ENCODE data around the gene ARHGAP29. TPM values are rescaled to one million over a fixed set of nuclear protein-coding genes. Genes with fewer than 3 reads are reported as not detected.

ARHGAP29 gene
- total RNA-seq, 2 experiments from 2014 or later, result 0.05 TPM; not detected in 1

DNA sequence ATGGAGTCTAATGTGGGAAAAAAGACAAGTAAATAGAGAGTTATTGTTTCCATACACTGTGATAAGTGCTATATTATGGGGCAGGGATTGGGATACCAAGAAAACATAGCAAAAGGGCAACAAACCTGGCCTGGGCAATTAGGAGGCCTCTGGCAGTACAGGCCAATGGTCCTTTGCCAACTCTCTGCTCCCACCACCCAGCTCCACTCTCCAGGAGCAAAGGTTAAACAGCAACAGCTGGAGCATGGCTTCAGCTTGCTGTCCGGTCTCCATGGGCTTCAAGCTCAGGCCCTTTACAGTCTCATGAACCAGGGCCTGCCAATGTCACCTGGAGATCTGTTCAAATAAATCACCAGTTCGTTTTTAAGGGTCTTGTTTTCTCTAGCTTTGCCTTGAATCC is 37.2 kb upstream of the ARHGAP29 start:
- no peaks in the 10 kb centered on the region for H3K9me3 Mint-ChIP-seq
- ChIA-PET CTCF (no interaction called here), POLR2A (no interaction called here)
- H3K4me3 Mint-ChIP-seq, result no peak overlapping the region
- no peak overlapping the region for H3K27ac Mint-ChIP-seq
- peaks cover 4% of the 10 kb centered on the region for H3K27me3 Mint-ChIP-seq
- no peak for DNase-seq
- no peaks in the 10 kb centered on the region for H3K36me3 Mint-ChIP-seq (ENCODE audit: low read depth)
- H3K4me1 Mint-ChIP-seq, result no peaks in the 10 kb centered on the region

DNA sequence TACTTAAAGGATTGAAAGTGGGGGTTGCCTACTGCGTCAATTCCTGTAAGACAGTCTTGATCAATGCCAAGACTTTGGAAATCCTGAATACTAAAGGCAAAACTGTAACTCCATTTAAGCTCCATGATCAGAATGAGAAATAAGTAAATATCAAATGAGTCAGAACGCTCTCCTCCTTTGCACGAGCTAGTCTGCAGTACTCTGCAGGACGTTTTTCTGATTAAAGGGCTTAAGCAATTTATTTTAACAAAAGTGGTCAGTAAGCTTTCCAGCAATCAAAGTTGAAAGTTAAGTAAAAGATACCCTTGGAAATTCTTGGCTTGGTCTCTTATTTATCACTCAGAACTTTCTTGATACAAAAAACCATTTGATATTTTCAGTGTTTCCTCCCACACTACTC is 35.7 kb upstream of the ARHGAP29 start:
- Mint-ChIP-seq H3K27me3 (peaks cover 8% of the 10 kb centered on the region), H3K27ac (no peak overlapping the region), H3K9me3 (no peaks in the 10 kb centered on the region), H3K4me3 (no peak overlapping the region), H3K4me1 (no peaks in the 10 kb centered on the region), H3K36me3 (ENCODE audit: low read depth) (no peaks in the 10 kb centered on the region)
- no peak for DNase-seq
- ChIA-PET CTCF (no interaction called here), POLR2A (no interaction called here)

DNA sequence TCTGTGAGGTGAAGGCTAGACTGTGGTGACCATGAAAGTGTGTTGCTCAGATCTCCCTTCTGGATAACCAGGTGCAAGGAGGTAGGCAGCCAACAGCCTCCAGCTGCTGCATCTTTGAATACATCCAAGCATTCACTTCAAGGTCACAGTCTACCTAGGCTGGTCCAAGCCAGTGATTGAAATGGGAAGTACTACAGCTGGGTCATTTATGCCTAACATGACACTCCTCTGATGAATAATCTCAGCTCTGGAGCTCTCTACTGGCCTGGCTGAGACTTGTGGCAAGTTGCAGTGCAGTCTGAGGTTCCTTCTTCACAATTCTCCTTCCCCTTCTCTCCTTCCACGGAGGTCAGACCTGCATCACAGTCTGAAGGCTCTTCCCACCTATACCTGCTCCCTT is 35.0 kb upstream of the ARHGAP29 start:
- CTCF ChIA-PET, result no interaction called here
- POLR2A ChIA-PET, result no interaction called here
- no peak overlapping the region for H3K27ac Mint-ChIP-seq
- no peak overlapping the region for H3K4me3 Mint-ChIP-seq
- H3K9me3 Mint-ChIP-seq, result no peaks in the 10 kb centered on the region
- no peaks in the 10 kb centered on the region for H3K36me3 Mint-ChIP-seq (ENCODE audit: low read depth)
- H3K27me3 Mint-ChIP-seq, result peaks cover 8% of the 10 kb centered on the region
- no peak for DNase-seq
- no peaks in the 10 kb centered on the region for H3K4me1 Mint-ChIP-seq

DNA sequence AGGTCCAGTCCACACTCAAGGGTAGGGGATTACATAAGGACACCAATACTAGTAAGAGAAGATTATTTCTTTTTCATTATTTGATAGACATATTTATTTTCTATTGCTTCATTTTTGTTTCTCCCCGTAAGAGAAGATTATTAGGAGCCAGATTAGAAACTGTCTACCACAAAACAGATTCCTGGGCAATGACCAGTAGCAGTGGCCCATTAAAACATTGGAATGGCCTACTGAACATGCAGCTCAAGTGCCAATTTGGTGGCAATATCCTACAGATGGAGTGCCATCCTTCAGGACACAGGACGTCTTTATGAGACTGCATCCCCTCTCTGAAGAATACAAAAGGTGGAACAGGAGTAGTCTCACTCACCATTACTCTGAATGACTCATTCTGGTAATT is 34.0 kb upstream of the ARHGAP29 start:
- no peak overlapping the region for H3K27ac Mint-ChIP-seq
- no peaks in the 10 kb centered on the region for H3K36me3 Mint-ChIP-seq (ENCODE audit: low read depth)
- ChIA-PET POLR2A (no interaction called here), CTCF (no interaction called here)
- H3K9me3 Mint-ChIP-seq, result no peaks in the 10 kb centered on the region
- H3K27me3 Mint-ChIP-seq, result peaks cover 8% of the 10 kb centered on the region
- no peak for DNase-seq
- no peaks in the 10 kb centered on the region for H3K4me1 Mint-ChIP-seq
- H3K4me3 Mint-ChIP-seq, result no peak overlapping the region

DNA sequence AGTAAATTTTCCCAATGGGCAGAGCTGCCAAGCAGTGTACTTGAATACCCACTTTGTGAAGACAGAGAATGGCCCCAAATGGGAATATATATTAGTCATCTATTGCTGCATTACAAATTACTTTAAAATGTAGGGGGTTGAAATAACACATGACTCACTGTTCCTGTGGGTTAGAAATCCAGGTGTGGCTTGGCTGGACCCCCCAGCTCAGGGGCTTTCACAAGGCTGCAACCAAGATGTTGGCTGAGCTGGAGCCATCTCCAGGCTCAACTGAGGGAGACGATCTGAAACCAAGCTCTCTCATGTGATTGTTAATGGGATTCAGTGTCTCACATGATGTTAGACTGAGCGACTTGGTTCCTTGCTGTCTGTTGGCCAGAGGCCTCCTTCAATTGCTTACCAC is 33.4 kb upstream of the ARHGAP29 start:
- Mint-ChIP-seq H3K4me3 (no peak overlapping the region), H3K27ac (no peak overlapping the region), H3K4me1 (no peaks in the 10 kb centered on the region), H3K9me3 (no peaks in the 10 kb centered on the region), H3K36me3 (ENCODE audit: low read depth) (no peaks in the 10 kb centered on the region), H3K27me3 (peaks cover 8% of the 10 kb centered on the region)
- no peak for DNase-seq
- ChIA-PET POLR2A (no interaction called here), CTCF (no interaction called here)

DNA sequence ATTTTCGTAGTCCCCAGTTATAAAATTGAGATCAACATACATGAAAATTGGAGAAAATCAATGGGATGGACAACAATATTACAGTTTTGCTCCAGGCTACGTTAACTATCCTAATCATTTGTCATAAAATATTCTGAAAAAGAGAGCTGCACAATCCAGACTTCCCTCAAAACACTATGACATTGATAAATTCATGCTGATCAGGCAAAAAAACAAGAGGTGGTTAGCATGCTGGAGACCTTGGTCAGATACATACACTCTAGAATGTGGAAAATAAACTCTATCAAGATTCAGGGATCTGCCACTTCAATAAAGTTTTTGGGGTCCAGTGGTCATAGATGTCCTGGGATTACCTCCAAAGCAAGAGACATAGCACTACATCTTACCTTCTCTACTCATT is 32.5 kb upstream of the ARHGAP29 start:
- H3K4me3 Mint-ChIP-seq, result no peak overlapping the region

DNA sequence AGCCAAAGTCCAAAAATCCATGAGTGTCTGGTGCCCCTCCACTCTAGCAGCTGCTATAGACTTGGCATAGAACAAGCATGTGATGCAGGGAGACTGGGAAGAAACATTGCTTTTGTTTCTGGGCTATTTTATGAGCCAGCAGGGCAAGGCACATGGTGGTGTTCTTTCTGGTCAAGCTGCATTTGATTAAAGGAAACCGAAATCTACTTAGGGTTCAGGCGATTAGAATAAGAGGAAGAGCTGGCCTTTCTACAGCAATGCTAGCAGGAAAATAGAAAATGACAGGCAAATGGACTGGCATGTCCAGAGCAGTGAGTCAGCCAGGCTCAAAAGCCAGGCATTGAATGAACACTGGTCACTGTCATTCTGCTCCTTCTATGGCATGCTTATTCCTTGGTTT is 28.5 kb upstream of the ARHGAP29 start:
- Mint-ChIP-seq H3K27ac (no peak overlapping the region), H3K4me1 (no peaks in the 10 kb centered on the region), H3K27me3 (peaks cover 12% of the 10 kb centered on the region), H3K4me3 (no peak overlapping the region), H3K36me3 (ENCODE audit: low read depth) (no peaks in the 10 kb centered on the region), H3K9me3 (no peaks in the 10 kb centered on the region)
- DNase-seq, result no peak
- ChIA-PET CTCF (no interaction called here), POLR2A (no interaction called here)

More for the DNA sequence above, 32.5 kb upstream of the ARHGAP29 start:
- no peak for DNase-seq
- H3K36me3 Mint-ChIP-seq (ENCODE audit: low read depth), result no peaks in the 10 kb centered on the region
- ChIA-PET POLR2A (no interaction called here), CTCF (no interaction called here)
- H3K9me3 Mint-ChIP-seq, result no peaks in the 10 kb centered on the region
- no peak overlapping the region for H3K27ac Mint-ChIP-seq
- no peaks in the 10 kb centered on the region for H3K4me1 Mint-ChIP-seq
- peaks cover 5% of the 10 kb centered on the region for H3K27me3 Mint-ChIP-seq

DNA sequence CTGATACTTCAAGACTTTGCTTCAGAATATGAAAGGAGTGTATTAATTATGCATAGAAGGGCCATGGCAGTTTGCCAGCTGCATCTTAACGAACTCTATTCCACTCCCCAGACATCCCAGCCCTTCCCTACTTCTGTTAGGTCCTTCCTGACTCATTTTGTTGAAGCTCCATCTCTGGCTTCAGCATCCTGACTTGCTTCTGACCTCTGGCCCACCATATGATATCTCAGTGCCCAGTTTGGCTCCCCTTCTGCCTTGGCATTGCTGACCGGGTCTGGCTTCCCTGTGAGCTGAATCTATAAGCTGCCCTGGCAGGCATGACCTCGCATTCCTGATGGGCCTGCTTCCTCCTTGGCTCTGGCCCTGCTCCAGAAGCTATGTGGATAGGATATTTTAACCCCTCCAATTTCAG is 27.6 kb upstream of the ARHGAP29 start:
- H3K4me1 Mint-ChIP-seq, result no peaks in the 10 kb centered on the region
- DNase-seq, result no peak
- H3K4me3 Mint-ChIP-seq, result no peak overlapping the region
- no peaks in the 10 kb centered on the region for H3K9me3 Mint-ChIP-seq
- ChIA-PET POLR2A (no interaction called here), CTCF (no interaction called here)
- no peak overlapping the region for H3K27ac Mint-ChIP-seq
- peaks cover 12% of the 10 kb centered on the region for H3K27me3 Mint-ChIP-seq
- no peaks in the 10 kb centered on the region for H3K36me3 Mint-ChIP-seq (ENCODE audit: low read depth)

DNA sequence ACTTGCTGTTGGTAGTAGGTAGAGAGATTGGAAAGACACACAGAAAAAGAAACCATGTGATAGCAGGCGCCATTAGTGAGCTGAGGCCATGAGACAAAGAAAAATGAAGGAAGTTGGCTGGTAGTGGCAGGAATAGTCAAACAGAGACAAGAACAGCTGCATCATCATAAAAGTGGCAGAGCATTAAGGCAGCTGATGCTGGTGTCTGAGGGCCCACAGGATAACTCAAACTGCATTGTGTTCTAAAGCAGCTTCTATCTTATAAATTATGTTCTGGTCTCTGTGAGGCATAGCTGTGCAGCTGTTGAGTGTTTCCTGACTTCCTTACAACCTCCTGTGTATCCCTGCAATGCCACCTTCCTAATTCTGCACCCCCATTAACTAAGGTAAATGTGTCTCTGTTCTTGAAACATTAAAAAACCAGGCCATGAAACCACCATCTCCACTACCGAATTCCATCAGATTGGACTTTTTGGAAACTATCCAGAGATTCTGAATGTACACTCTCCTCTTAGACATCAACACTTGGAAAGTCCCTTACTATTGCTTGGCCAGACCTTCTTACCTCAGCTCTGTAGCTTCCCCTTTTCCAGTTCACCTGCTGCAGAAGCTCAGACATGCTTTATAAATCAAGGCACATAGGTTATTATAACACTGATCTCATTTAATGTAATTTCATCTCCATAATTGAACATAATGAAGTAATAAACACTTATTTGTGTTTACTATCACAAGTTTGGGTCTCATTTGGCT is 23.4 kb upstream of the ARHGAP29 start:
- H3K9me3 Mint-ChIP-seq, result no peaks in the 10 kb centered on the region
- ChIA-PET CTCF (no interaction called here), POLR2A (no interaction called here)
- H3K36me3 Mint-ChIP-seq (ENCODE audit: low read depth), result no peaks in the 10 kb centered on the region
- DNase-seq, result no peak
- H3K27me3 Mint-ChIP-seq, result peaks cover 8% of the 10 kb centered on the region
- no peaks in the 10 kb centered on the region for H3K4me1 Mint-ChIP-seq
- H3K27ac Mint-ChIP-seq, result no peak overlapping the region
- H3K4me3 Mint-ChIP-seq, result no peak overlapping the region

DNA sequence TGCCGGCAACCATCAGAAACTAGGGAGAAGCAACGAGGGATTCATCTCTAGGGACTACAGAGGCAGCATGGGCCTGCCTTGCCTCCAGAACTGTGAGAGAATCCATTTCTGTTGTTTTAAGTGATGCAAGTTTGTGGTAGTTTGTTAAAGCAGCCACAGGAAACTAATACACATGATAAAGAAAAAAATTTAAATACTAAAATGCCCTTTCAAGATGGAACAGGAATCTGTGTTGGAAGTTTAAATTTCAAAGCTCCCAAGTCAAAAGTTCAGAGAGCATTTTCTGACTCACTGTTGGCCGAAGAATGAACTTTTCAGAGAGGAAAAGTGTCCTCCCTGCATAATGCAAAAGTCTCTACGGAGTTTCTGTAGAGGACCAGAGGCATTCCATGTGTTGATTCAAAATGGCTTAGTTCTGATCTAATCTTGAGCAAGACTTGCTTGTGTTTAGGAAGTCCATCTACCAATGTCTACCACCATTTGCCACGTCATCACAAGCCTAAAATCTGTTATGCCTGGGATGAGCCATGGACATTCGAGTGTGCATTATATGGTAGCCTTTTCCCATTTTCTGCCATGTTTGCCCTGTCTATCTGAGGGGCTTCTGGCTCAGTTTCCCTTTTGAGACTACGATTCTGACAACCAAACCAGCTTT is 22.4 kb upstream of the ARHGAP29 start:
- ChIA-PET CTCF (no interaction called here), POLR2A (no interaction called here)
- Mint-ChIP-seq H3K4me3 (no peak overlapping the region), H3K4me1 (no peaks in the 10 kb centered on the region), H3K9me3 (no peaks in the 10 kb centered on the region), H3K27me3 (peaks cover 5% of the 10 kb centered on the region), H3K36me3 (ENCODE audit: low read depth) (no peaks in the 10 kb centered on the region), H3K27ac (no peak overlapping the region)
- DNase-seq, result no peak

DNA sequence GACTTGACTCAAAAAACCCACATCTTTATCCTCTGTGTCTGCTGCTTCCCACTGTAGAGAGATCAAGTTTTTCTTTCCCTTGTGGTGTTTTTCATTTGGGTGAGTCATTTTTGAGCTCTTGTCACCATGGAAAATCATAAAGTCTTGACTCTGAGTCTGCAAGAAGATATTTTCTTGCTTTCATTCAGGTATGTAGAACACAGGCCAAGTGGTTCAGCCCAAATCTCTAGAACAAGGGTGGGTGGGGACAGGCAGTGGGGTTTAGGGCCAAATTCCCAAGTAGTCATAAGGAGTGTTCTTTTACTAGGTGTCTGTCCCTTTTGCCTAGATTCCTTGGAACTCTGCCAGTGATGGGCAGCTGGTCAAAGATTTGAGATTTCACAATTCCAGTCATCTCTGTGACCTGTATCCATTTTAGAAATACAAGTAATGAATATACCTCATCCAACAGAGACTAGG is 21.5 kb upstream of the ARHGAP29 start:
- no peak overlapping the region for H3K27ac Mint-ChIP-seq
- ChIA-PET CTCF (no interaction called here), POLR2A (interaction anchor here (0.6 kb wide), 1 partner anchor 27 kb away, joined by 3 read pairs; no protein-coding TSS in a partner anchor)
- H3K4me1 Mint-ChIP-seq, result no peaks in the 10 kb centered on the region
- H3K27me3 Mint-ChIP-seq, result peaks cover 3% of the 10 kb centered on the region
- no peaks in the 10 kb centered on the region for H3K36me3 Mint-ChIP-seq (ENCODE audit: low read depth)
- H3K4me3 Mint-ChIP-seq, result no peak overlapping the region
- H3K9me3 Mint-ChIP-seq, result no peaks in the 10 kb centered on the region
- DNase-seq, result no peak

DNA sequence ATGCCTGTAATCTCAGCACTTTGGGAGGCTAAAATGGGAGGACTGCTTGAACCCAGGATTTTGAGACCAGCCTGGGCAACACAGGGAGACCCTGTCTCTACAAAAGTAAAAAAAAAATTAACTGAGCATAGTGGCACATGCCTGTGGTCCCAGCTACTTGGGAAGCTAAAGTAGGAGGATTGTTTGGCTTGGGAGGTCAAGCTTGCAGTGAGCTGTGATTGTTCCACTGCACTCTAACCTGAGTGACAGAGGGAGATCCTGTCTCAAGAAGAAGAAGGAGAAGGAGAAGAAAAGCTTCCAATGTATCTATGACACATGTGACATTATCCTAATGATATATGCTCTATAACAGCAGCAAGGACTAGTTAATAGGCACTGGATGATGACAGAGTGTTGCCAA is 20.1 kb upstream of the ARHGAP29 start:
- CTCF ChIA-PET, result no interaction called here
- Mint-ChIP-seq H3K36me3 (ENCODE audit: low read depth) (no peaks in the 10 kb centered on the region), H3K27ac (no peak overlapping the region), H3K9me3 (no peaks in the 10 kb centered on the region), H3K4me3 (no peak overlapping the region), H3K27me3 (peaks cover 1% of the 10 kb centered on the region), H3K4me1 (no peaks in the 10 kb centered on the region)
- POLR2A ChIA-PET, result no interaction called here
- DNase-seq, result no peak

DNA sequence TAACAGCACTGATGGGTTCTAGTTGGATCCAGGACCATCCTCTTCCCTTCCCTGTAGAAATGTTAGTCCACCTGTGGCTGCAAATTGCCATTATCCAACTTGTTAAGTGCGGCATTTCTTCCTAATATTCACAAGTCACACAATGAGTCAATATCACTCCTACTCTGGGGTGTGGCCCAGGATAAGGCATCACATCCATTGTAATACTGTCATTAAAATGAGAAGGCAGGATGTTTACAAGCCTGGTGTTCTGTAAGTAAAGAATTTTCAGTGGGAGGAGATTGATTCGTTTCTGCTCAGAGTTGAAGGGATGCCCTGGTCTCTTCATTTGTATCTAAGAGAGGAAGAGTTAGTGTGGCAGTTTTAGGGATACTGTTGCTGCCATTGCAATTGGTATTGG is 18.1 kb upstream of the ARHGAP29 start:
- Mint-ChIP-seq H3K36me3 (ENCODE audit: low read depth) (no peaks in the 10 kb centered on the region), H3K4me1 (no peaks in the 10 kb centered on the region), H3K4me3 (no peak overlapping the region), H3K27me3 (peaks cover 5% of the 10 kb centered on the region), H3K9me3 (no peaks in the 10 kb centered on the region), H3K27ac (no peak overlapping the region)
- ChIA-PET POLR2A (no interaction called here), CTCF (no interaction called here)
- no peak for DNase-seq
